Measurements from ENCODE around the gene PTPRB. TPM values are rescaled to one million over a fixed set of nuclear protein-coding genes. Genes with fewer than 3 reads are reported as not detected.
A peak's percentile ranks its signal among the peaks of the same experiment; 100 is the strongest.

Gene PTPRB
- total RNA-seq, 6 experiments from 2014 or later = 12.7 to 35.9 (median 16.9) TPM

DNA sequence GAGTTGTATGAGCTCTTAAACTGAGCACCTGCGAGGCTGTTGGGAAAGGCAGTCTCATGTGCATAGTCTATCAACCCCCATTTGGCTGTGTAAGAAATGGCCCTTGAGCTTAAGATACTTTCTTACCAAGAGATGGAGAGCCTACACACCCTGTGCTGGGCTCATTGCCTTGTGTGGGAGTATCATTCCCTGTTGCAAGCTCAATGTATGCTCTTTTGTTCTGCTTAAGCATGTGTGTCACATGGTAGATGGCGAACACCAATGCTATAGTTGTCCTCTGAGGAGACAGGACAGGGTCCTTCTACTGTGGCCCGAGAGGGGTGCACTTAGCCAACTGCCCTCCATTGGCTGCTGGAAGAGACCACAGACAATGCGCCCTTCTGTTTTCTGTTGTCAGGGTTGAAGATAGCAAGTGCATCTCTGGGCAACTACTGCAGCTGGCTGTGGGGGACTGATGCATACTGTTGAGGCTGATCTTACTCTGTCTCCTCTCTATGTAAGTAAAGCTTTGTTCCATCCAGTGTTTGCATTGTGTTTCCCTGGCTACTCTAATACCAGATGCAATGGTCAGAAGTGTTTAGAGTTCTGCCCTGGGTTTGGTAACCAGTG, 79.5 kb downstream of the PTPRB start:
- no CpG with 5 or more reads among the region's 4 CpGs for WGBS (ENCODE audit: insufficient coverage, low coverage, low lambda C conversion rate, missing lambda C conversion rate)
- H3K27me3 ChIP-seq = no peaks in the 10 kb centered on the region
- intact Hi-C loops (cut with DNase I) = no loop called here
- ATAC-seq (peak in 1 of 4 donors; percentile 9), DNase-seq (no peak)
- H3K36me3 ChIP-seq = no peaks in the 10 kb centered on the region
- H3K4me3 ChIP-seq = no peak overlapping the region
- no peaks in the 10 kb centered on the region for H3K9me3 ChIP-seq
- H3K4me1 ChIP-seq = no peaks in the 10 kb centered on the region
- TF ChIP-seq POLR2A (IDR thresholded peaks at IDR 0.05) = no peak
- TF ChIP-seq, protein P1, sequence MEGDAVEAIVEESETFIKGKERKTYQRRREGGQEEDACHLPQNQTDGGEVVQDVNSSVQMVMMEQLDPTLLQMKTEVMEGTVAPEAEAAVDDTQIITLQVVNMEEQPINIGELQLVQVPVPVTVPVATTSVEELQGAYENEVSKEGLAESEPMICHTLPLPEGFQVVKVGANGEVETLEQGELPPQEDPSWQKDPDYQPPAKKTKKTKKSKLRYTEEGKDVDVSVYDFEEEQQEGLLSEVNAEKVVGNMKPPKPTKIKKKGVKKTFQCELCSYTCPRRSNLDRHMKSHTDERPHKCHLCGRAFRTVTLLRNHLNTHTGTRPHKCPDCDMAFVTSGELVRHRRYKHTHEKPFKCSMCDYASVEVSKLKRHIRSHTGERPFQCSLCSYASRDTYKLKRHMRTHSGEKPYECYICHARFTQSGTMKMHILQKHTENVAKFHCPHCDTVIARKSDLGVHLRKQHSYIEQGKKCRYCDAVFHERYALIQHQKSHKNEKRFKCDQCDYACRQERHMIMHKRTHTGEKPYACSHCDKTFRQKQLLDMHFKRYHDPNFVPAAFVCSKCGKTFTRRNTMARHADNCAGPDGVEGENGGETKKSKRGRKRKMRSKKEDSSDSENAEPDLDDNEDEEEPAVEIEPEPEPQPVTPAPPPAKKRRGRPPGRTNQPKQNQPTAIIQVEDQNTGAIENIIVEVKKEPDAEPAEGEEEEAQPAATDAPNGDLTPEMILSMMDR (IDR thresholded peaks at IDR 0.05) = no peak
- H3K27ac ChIP-seq = no peak overlapping the region

DNA sequence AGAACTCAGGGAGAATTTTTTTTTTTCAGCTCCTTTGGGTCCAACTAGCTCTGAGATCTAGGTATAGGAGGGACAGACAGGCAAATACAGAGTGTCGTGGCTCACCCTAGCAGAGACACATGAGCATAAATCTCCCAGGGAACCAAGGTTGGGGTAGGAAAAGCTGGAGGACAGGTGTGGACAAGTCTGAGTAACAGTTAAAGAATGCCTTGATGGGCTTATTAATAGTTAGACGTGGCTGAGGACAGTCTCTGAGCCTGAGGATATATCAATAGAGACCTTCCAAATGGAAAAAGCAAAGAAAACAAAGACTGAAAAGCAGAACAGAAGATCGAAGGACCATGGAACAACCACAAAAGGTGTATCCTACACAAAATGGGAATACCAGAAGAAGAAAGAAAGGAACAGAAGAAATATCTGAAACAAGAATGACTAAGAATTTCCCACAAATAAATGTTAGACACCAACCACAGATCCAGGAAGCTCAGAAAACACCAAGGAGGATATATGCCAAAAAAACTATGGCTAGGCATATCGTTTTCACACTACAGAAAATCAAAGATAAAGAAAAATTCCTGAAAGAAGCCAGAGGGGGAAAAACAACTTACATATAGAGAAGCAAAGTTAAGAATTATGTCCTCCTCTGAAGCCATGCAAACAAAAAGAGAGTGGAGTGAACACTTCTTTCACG, 80.9 kb downstream of the PTPRB start:
- Histone ChIP-seq H3K4me1 (no peaks in the 10 kb centered on the region), H3K9me3 (no peaks in the 10 kb centered on the region), H3K27ac (no peak overlapping the region), H3K4me3 (no peak overlapping the region), H3K27me3 (no peaks in the 10 kb centered on the region), H3K36me3 (no peaks in the 10 kb centered on the region)
- ATAC-seq (no peak), DNase-seq (no peak)
- TF ChIP-seq POLR2A (IDR thresholded peaks at IDR 0.05) = no peak
- TF ChIP-seq, protein P1 (IDR thresholded peaks at IDR 0.05) = no peak
- intact Hi-C loops (cut with DNase I) = no loop called here
- WGBS (ENCODE audit: insufficient coverage, low coverage, low lambda C conversion rate, missing lambda C conversion rate) = 26% methylated on average over 5 of the region's 5 CpGs

DNA sequence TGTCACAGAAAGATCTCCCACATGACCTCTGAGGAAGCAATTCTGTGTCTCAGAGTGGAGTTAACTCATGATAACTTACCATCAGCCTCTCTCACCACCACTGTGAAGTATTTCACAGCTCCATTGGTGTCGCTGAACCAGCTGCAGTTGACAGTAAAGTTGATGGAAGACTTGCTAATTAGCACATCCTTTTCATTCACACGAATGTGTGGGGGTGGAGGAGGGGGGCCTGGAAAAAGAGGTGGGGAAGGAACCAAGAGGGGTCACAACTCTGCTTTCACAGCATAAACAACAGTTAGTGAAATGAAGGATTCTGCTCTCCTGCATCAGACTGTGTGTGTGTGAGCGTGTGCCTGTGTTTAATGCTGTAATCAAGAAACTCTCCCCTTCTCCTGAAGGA, 82.1 kb downstream of the PTPRB start:
- H3K9me3 ChIP-seq = no peaks in the 10 kb centered on the region
- H3K36me3 ChIP-seq = no peaks in the 10 kb centered on the region
- H3K27ac ChIP-seq = no peak overlapping the region
- 35% methylated on average over 3 of the region's 3 CpGs for WGBS (ENCODE audit: insufficient coverage, low coverage, low lambda C conversion rate, missing lambda C conversion rate)
- ATAC-seq = no peak
- H3K4me3 ChIP-seq = no peak overlapping the region
- DNase-seq = no peak
- intact Hi-C loops (cut with DNase I) = no loop called here
- TF ChIP-seq, protein P1 (IDR thresholded peaks at IDR 0.05) = no peak
- no peak for TF ChIP-seq POLR2A (IDR thresholded peaks at IDR 0.05)
- no peaks in the 10 kb centered on the region for H3K4me1 ChIP-seq
- H3K27me3 ChIP-seq = no peaks in the 10 kb centered on the region

DNA sequence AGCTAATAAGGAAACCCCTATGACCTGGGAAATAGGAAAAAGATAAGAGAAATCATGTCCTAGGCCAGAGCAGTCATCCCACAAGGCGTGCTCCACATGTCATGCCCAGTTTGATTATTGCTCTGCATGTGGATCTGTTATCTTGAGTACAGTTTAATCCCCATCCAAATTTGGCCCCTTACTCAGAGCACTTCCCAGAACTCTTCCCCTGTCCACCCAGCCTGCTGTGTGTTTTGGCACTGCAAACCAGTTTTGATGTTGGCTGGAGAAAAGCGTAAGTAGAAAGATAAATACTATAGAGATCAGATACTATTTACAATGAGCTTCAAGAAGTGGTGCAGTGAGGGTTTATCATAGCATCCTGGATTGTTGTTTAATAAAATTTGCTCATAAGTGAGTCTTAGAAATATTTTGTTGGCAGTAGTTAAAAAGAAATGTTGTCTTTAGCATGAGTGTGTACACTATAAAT, 83.8 kb downstream of the PTPRB start:
- H3K4me3 ChIP-seq = no peak overlapping the region
- ATAC-seq = peak in 1 of 4 donors; percentile 33
- H3K4me1 ChIP-seq = no peaks in the 10 kb centered on the region
- TF ChIP-seq, protein P1 (IDR thresholded peaks at IDR 0.05) = no peak
- TF ChIP-seq POLR2A (IDR thresholded peaks at IDR 0.05) = no peak
- H3K36me3 ChIP-seq = no peaks in the 10 kb centered on the region
- H3K27me3 ChIP-seq = no peaks in the 10 kb centered on the region
- intact Hi-C loops (cut with DNase I) = no loop called here
- no peaks in the 10 kb centered on the region for H3K9me3 ChIP-seq
- no peak for DNase-seq
- no peak overlapping the region for H3K27ac ChIP-seq
- WGBS (ENCODE audit: insufficient coverage, low coverage, low lambda C conversion rate, missing lambda C conversion rate) = 53% methylated on average over 2 of the region's 2 CpGs
